MV-4-11 (cell line): ENCODE results near the gene P3R3URF.
"Not testable (repeated sequence)": the region's sequence is repeated elsewhere in the genome, so short reads cannot be mapped to it uniquely, and the experiment has no call there.

Experiments
- DNase-seq: peaks from one replicate; lab custom pipeline; 2025; lab: John Stamatoyannopoulos, UW

Gene P3R3URF

DNA sequence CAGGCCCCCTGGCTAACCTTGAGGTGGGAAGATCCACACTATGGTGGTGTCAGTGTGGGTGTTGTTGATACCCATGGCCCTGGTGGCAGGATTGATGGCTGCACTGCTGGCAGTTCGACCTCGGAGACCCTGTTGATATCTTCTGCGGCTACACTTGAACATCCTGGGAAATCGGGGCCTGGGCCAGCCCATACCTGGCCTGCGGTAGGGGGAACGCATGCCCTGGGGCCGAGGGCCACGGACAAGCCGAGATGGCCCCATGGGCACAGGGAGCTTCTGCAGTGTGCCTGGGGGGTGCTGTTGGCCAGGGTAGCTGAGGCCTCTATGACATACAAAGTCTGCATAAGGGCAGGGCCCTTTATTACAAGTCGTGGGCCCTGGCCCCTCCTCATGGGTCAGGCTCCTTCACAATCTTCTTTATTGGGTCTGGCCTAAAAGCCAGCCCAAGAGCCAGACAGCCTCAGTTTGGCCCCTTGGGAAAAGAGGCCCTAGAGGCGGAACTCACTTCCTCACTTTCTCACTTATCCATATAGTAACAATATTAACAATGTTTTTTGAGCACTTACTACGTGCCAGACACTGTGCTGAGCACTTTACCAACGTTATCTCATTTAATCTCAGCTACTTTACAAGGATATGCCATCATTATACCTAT is at the start of gene P3R3URF:
TSS of gene P3R3URF (minus strand) at position 278 of the 655 bp plus-strand sequence. CDS start at position 261, 17 bp downstream.
- DNase-seq: no peak

DNA sequence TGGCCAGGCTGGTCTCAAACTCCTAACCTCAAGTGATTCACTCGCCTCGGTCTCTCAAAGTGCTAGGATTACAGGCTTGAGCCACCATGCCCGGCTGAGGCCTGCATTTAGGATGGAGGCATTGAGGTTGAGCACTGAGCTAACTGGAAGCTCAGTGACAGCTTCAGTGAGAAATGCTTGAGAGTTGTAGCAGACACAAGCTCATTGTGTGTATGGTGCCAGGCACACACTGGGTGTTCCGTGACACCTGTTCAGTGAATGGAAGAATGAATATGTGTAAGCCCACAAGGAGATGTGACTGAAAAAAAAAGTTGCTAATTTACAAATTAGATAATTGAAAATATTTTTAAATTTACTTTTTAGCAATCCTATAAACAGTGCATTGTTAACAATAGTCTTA is 48.7 kb upstream of the P3R3URF start:
- DNase-seq: no peak

DNA sequence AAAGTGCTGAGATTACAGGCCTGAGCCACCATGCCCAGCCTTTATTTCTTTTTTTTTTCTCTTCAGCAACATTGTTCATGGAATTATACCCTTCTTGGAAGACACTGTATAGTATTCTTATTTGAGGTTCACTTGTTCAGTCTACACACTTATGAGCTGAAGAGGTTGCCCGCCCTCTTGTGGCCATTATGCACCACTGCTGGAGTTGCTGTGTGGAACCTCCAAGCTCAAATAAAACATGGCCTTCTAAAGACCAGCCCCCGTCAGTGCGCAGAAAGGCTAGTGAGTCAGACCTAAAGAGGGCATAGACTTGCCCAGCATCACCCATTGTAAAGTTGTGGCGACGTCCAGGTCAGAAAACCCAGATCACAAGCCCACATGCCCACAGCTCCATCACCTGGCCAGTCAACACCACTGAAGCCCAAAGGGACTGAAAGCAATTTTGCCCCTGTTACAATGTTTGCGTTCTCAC is 47.2 kb upstream of the P3R3URF start:
- peak; percentile 62 for DNase-seq

DNA sequence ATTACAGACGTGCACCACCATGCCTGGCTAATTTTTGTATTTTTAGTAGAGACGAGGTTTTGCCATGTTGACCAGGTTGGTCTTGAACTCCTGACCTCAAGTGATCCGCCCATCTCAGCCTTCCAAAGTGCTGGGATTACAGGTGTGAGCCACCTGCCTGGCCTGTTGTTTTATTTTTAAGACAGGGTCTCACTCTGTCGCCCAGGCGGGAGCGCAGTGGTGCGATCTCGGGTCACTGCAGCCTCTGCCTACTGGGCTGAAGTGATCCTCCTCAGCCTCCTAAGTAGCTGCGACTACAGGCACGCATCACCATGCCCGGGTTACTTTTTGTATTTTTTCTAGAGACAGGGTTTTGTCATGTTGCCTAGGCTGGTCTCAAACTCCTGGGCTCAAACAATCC is 46.8 kb upstream of the P3R3URF start:
- DNase-seq: not testable (repeated sequence)

DNA sequence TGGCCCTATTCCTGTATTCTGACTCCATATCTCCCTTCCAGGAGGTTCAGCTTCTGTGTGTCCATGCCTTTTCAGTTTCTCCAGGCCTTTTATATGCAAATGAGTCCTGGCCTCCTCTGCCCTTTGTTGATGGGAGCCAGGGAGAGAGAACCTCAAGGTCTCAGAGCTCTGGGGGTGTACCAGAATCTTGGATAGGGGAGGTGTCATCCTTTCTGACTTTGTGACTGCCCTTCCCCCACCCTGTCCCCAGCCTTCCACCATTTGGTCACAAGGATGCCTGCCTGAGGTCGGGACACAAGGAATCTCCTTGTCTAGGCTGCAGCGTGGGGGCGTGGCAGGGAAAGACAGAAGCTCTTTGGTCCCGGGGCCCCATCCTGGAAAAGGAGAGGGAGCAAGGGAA is 45.5 kb upstream of the P3R3URF start:
- no peak for DNase-seq

DNA sequence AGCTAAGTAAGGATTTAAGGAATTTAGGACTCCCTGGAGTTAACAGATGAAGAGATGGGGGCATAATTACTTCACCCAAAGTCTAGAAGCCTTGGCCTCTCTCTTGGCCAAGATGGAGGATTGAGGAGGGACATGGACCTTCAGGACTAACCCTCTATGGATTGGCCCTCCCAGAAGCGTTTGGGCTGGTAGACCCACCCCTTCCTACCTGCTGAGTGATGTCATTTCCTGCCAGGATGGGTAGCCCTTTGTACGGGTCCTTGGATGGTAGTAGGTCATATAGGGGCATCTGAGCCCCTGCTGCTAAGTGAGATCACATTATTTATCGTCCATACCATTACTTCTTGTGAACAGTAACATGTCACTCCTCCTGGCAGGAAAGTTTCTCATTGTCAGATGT is 44.5 kb upstream of the P3R3URF start:
- DNase-seq: no peak

DNA sequence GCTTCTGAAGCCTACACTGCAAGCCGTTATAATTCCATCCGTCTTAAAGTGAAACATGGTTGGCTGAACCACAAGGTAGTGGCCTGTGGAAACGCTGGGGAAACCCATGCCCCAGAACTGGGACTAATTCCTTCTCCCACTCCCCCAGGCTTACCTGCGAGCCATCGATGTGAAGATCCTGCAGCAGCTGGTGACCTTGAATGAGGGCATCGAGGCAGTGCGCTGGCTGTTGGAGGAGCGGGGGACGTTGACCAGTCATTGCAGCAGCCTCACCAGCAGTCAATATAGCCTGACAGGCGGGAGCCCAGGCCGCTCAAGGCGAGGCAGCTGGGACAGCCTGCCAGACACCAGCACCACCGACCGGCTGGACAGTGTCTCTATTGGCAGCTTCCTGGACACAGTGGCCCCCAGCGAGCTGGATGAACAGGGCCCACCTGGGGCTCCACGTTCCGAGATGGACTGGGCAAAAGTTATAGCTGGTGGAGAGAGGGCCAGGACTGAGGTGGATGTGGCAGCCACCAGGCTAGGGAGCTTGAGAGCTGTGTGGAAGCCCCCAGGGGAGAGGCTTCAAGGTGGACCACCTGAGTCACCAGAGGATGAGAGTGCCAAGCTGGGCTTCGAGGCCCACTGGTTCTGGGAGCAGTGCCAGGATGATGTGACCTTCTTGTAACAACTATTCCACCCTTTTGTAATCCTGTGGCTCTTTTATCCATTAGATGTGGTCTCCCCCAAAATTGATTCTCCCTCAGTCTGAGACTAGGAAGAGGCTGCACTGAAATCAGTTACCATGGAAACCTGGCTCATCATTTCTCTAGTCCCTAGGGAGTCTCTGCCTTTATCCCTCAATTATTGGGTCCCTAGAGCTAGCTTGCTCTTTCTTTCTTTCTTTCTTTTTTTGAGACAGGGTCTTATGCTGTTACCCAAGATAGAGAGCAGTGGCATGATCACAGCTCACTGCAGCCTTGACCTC is 43.5 kb upstream of the P3R3URF start:
- DNase-seq: no peak

DNA sequence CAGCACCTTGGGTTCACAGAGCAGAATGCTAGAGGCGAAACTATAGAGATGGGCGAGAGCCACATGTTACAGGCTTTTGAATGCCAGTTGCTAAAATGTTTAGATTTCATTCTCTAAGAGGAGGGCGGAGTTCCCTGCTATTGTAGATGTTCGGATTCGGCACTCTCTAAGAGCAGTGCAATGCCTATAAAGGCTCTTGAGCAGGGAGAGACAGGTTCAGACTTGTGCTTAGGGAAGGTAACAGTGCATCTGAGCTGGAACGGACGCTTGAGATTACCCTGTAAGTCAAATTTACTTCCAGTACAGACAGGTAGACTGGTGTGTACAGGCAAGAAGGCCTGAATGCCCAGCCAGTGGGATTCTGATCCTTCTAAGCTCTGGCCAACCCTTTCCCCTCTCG is 42.2 kb upstream of the P3R3URF start:
- DNase-seq: no peak

DNA sequence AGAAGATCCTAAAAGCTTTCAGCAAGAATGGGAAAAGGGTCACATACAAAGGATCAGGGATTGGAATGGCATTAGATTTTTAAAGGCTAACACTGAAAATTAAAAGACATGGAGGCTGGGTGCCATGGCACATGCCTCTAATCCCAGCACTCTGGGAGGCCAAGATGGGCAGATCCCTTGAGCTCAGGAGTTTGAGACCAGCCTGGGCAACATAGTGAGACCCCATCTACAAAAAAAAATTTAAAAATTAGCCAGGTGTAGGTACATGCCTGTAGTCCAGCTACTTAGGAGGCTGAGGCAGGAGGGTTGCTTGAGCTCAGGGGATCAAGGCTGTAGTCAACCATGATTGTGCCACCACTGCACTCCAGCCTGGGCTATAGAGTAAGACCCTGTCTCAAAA is 39.2 kb upstream of the P3R3URF start:
- no peak for DNase-seq

DNA sequence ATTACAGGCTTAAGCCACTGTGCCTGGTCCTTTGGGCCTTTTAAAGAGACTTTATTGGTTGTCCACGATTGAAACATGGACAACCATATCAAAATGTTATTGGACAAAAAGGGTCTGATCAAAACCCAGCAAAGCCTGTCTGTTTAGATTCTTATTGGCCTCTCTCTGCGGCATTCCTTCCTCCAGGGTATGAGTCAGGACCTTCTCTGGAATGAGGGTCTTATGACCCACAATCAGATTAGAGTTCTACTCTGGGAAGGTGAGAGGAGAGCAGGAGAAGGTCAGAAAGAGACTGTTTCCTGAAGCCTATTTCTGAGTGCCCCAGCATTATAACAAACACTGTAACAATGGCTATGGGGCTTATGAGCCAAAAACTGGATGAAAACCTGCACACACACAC is 34.8 kb upstream of the P3R3URF start:
- no peak for DNase-seq

DNA sequence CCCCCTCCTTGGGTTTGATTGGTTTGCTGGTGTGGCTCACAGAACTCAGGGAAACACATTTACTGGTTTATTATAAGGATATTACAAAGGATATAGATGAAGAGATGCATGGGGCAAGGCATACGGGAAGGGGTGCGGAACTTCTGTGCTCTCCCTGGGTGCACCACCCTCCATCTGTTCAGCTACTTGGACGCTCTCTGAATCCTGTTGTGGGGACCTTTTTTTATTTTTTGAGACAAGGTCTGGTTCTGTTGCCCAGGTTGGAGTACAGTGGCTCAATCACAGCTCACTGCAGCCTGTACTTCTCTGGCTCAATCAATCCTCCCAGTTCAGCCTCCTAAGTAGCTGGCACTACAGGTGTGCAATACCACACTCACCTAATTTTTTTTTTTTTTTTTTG is 34.3 kb upstream of the P3R3URF start:
- no peak for DNase-seq

DNA sequence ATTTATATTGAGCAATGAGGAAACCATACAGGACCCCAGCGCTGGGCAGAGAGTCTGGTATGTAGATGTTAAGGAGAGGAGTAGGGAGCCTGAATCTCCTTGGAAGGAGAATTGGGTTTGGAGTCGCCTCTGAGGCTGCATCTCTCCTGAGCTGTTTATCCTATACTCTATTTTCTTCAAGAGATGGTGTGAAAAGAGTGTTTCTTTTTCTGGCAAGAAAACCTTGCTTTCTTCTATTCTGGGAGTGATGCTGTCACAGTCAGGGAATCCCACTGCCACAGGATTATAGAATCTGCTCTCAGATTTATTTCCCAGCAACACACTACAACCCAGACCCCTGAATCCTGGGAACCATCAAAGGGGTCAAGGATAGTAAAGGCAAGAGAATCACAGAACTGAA is 30.1 kb upstream of the P3R3URF start:
- DNase-seq: no peak

DNA sequence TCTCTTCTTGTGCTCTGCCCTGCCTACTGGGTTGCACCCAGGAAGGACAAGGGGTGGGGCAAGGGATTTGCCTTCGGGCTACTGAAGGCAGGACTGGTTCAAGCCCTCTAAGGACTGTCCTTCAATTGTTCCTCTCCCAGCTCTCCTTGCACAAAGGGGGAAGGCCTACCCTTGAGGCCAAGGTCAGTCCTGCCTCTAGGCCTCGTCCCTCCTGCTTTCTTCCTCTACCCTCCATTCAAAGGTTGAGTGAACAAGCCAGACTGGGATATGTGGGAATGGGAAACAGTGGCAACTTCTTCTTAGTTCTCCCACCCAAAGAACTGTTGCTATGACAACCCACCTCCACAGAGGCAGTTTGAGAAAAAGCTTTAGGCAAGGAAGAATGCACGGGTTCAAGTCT is 29.5 kb upstream of the P3R3URF start:
- DNase-seq: no peak

DNA sequence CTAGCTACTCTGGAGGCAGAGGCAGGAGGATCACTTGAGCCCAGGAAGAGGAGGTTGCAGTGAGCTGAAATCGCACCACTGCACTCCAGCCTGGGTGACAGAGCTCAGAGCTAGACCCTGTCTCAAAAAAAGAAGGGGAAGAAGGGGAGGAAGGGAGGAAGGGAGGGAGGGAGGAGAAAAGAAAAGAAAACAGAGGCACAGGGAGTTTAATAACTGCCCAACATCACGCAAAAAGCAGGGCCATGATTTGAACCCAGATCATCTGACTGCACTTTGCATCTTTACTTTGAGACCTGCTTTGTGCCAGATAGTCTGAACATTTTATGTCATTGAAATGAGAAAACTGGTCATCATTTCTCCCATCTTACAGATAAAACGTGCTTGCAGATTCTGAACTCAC is 28.9 kb upstream of the P3R3URF start:
- no peak for DNase-seq

DNA sequence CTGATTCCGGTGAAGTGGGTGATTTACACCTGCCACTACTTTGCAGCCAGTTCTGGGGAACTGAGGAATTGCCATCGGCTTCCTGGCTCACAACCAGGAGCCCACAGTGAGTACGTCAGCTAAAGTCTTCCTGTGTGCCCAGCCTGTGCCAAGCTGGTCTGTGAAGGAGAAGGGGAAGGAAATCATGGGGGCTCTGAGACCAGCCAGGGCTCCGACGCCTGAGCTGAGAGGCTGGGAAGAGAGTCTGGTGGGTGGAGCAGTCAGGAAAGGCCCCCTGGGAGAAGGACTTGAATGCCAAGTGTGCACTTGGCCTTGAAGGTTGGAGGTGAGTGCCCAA is 28.1 kb upstream of the P3R3URF start:
- no peak for DNase-seq

DNA sequence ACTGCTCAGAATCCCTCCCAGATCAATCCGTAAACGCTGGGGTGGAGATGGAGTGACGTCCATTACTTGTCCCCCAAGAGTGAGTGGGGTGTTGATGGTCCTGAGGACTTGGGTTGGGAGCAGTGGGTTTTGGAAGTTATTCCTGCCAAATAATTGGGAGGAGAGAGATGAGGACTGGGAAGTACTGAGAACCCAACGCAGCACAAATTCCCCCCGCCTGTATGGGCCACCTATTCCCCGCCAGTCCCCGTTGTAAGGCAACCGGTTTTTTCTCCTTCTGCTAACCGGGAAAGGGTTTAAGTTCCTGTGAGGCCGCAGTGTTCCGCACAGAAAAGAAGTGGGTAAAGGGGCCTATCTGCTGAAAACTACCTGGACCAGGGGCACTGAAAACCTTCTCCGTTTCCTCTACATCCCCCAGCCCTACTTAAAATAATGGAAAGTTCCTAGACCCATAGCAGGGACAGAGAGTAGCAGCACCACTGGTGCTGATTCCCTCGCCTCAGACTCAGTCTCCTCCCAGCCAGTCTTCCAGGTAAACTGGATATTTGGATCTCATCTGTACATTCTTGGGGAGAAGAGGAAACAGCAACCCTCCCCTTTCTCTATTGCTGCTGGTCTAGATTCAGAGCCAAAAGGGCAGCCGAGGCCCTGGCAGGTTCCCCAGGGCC is 27.6 kb upstream of the P3R3URF start:
- DNase-seq: no peak

DNA sequence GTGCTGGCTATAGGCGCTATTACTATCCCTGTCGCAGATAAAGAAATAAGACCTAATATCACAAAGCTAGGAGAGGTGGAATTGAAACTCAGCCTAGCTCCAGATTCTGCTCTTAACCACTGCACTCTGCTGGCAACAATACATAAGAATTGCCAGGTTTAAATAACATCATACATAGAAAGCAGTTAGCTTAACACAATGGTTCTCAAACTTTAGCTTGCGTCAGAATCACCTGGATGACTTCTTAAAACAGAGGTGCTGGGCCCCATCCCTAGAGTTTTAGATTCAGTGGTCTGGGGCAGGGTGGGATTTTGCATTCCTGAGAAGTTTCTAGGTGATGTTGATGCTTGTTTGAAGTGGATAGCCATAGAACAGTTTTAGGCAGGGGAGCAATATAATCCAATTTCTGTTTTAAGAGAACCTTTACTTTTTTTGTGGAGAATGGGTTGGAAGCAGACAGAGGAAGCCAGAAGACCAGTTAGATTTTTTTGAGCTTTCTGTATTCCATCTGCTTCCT is 23.0 kb upstream of the P3R3URF start:
- DNase-seq: peak; percentile 23

DNA sequence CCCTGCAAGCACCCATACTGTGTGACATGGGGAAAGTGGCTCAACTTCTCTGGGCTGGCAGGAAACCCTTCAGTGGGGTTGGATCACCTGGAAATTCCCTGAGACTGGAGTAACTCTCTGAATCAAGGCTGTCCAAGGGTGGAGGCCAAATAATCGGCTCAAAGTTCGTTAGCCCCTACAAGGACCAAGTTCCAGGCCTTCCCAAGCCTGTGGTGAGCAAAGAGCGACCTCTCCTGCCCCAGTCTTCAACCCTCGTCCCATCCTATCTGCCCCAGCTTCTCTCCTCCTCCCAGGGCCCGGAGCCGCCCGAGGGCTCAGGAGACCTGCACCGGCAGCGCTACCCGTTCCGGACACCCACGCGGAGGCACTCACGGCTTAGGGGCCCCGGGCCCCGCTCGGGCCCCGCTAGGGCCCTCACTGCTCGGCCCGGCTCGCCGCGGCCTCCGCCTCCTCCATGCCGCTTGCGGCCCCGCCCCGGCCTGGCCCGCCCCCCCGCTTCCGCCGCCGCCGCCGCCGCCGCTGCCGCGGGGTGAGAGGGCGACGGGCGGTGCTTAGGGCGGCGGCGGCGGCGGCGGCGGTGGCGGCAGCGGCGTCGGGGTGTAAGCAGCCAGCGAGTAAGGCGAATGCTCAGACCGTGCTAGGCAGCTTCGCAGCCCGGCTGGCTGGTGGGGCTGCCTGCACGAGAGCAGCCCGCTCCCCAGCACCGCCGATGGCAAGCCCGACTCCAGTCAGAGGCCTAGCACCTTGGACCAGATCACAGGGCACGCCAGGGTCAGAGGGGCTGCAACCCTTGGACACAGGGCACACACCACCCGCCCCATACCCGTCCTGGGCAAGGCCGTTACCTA is 21.9 kb upstream of the P3R3URF start, which contains the start of gene POMGNT1:
TSS of gene POMGNT1 (minus strand) at position 471 of the 848 bp plus-strand sequence. CDS start 613 bp downstream, outside the sequence.
- peak; percentile 42 for DNase-seq

DNA sequence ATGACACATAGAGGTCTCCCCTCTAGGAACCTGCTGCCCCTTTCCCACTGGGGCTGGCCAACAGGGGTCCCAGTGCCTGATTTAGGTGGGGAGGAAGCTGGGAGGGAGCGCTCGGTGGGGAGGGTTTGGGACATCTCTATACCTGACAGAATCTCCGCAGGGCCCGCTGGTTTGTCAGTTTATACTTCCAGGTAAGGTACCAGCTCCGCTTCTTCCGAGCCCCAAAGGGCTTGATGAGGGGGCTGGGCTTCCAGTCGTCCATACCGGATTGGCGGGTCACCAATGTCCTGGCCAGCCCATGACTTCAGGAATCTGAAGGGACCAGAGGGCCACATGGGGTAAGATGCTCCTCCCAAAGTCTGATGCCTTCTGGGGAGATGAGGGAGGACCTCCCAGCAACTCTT is 21.3 kb upstream of the P3R3URF start:
- no peak for DNase-seq

DNA sequence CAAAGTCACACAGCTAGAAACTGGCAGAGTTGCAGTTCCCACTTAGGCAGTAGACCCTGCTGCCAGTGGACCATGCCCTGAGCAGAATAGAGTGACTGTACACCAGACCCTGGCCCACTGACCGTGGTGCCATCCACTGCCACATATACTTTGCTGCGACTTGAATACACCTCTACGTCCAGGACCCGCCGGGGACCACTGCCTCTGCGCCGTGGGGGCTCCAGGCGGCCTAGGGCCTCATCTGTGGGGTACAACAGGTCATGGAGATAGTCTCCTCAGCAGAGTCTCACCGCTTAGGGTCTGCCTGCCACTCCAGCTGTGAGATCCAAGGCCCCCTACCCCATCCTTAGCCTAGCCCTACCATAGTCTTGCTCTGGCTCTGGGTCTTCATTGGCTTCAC is 20.3 kb upstream of the P3R3URF start:
- no peak for DNase-seq

DNA sequence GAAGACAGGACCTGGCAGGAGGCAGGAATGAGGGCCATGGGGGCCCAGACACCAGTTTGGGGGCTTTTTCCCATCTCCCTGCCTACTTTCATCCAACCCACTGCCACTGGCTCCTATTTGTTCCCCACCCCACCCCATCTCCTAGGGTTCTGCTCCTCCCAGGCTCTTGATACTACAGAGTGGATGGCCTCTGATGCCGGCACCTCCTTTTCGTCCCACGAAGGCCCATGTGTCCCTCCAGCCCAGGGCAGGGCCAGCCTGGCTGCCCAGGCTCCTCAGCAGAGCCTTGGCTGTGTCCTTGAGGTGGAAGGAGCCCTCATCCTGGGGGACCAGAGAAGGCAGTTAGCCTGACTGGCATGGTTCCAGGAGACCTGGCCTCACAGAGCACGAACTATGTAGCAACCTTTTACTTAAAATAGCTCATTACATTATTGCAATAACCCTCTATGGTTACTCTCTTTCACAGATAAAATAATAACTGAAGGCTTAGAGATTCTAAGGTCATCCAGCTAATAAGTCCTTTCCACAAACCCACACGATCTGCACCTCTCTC is 18.4 kb upstream of the P3R3URF start:
- DNase-seq: peak; percentile 11
